GM12891 (cell line): ENCODE data around the gene GALNT7.

Source experiments
- DNase-seq: peaks from one replicate; pipeline ENCODE4 v3.0.0; 2011; ENCODE audit warnings: low spot score; ENCODE audit not compliant: insufficient read length
- FAIRE-seq: peaks from 2 replicates; lab custom pipeline; 2011; peaks lifted over from hg19 to GRCh38; lab: Jason Lieb, UNC
- PAX5 ChIP-seq: IDR thresholded peaks from 2 replicates; pipeline ENCODE4 v1.6.1; 2011; ENCODE audit warnings: low read length, moderate library complexity, mild to moderate bottlenecking; ENCODE audit not compliant: insufficient read depth, severe bottlenecking
- POLR2A ChIP-seq: IDR thresholded peaks from 2 replicates; pipeline ENCODE4 v1.6.1; 2011; ENCODE audit warnings: low read depth, low read length, control low read depth
- POLR2AphosphoS5 ChIP-seq: IDR thresholded peaks from 2 replicates; pipeline ENCODE4 v1.6.1; 2011; ENCODE audit warnings: low read depth, low read length, control low read depth
- POU2F2 ChIP-seq: IDR thresholded peaks from 2 replicates; pipeline ENCODE4 v1.6.1; 2011; ENCODE audit warnings: low read depth, mild to moderate bottlenecking, control low read depth, low read length, moderate library complexity
- SPI1 ChIP-seq: IDR thresholded peaks from 2 replicates; pipeline ENCODE4 v1.6.1; 2011; ENCODE audit warnings: low read depth, low read length, control low read depth
- TAF1 ChIP-seq: IDR thresholded peaks from 2 replicates; pipeline ENCODE4 v1.6.1; 2011; ENCODE audit warnings: low read depth, low read length, control low read depth

Gene GALNT7

GRCh38 chr4:173134426-173134825 lies 34.2 kb upstream of the GALNT7 start:
- FAIRE-seq (no peak), DNase-seq (no peak)
- no peak for TF ChIP-seq POLR2AphosphoS5
- TF ChIP-seq PAX5: no peak
- no peak for TF ChIP-seq SPI1
- TF ChIP-seq TAF1: no peak
- TF ChIP-seq POU2F2: no peak
- no peak for TF ChIP-seq POLR2A

- TF ChIP-seq SPI1 (no peak), PAX5 (no peak), POLR2A (no peak), POU2F2 (no peak), POLR2AphosphoS5 (no peak)
- no peak for FAIRE-seq
- no peak for DNase-seq
Measured at GRCh38 chr4:173135241-173135847, 33.3 kb upstream of the GALNT7 start.

DNA sequence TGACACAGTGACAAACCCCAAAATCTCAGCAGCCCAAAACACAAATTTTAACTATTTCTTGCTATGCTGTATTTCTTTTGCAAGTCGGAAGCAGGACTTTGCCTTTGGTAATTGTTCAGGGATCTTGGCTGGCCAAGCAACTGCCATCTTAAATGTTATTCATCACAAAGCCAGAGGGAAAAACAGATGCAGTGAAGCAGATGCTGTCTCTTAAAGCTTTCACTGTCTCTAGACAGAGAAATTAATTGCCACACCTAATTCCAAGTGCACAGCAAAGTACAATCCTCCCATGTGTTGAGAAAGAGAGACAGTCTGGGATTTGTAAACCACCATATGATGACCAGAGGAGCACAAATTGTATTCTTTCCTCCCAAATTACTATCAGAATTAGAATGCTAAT lies 30.0 kb upstream of the GALNT7 start:
- peak; percentile 20 for FAIRE-seq
- TF ChIP-seq TAF1 (no peak), POLR2A (no peak), POLR2AphosphoS5 (no peak), PAX5 (no peak), SPI1 (no peak), POU2F2 (no peak)
- DNase-seq: no peak

DNA sequence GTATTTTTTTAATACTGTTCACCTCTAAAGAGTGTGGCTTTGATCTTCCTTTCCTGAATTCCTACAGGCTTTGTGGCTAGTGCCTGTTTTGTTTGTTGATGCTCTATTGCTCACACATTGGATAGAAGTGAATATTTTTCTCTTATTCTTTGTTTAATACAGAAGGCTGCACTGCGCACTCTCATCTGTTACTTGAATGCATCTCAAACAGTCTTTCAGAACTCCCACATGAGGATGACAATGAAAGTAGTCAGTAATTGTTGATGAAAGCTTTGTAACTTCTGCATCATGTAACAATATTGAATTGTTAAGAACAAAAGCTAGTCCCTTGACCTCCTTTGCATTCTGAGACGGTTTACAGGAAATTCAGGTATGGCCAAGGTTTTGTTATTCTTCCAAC lies 29.1 kb upstream of the GALNT7 start:
- no peak for TF ChIP-seq POLR2AphosphoS5
- TF ChIP-seq POLR2A: no peak
- no peak for TF ChIP-seq TAF1
- no peak for TF ChIP-seq POU2F2
- no peak for TF ChIP-seq PAX5
- no peak for TF ChIP-seq SPI1
- FAIRE-seq: no peak
- DNase-seq: no peak

- FAIRE-seq: peak; percentile 52
- TF ChIP-seq PAX5: no peak
- no peak for TF ChIP-seq POLR2AphosphoS5
- TF ChIP-seq POU2F2: no peak
- TF ChIP-seq POLR2A: no peak
- TF ChIP-seq TAF1: no peak
- no peak for TF ChIP-seq SPI1
- DNase-seq: no peak
Measured at GRCh38 chr4:173145131-173145530, 23.5 kb upstream of the GALNT7 start.

GRCh38 chr4:173146456-173146855 lies 22.2 kb upstream of the GALNT7 start:
- FAIRE-seq (no peak), DNase-seq (no peak)
- TF ChIP-seq PAX5 (no peak), POLR2A (no peak), POLR2AphosphoS5 (no peak)

DNA sequence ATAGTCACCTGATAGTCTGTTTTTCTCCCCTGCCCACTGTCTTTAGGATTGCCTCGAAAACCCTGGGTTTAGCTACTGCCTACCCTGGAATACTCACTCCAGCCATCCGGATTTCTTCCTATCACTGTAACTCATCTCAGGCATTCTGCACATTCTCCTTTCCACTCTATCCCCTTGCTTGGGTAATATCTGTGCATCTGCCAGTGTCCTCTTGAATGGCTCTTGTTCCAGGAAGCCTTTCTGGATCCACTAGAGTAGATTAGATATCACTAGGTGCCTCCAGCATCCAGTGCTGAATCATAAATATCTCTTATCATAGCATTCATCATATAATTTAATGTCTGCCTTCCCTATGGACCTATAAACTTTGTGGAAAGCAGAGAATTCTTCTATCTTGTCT lies 17.1 kb upstream of the GALNT7 start:
- DNase-seq: no peak
- no peak for FAIRE-seq
- TF ChIP-seq POLR2AphosphoS5 (no peak), PAX5 (no peak), SPI1 (no peak), TAF1 (no peak), POU2F2 (no peak), POLR2A (no peak)

DNA sequence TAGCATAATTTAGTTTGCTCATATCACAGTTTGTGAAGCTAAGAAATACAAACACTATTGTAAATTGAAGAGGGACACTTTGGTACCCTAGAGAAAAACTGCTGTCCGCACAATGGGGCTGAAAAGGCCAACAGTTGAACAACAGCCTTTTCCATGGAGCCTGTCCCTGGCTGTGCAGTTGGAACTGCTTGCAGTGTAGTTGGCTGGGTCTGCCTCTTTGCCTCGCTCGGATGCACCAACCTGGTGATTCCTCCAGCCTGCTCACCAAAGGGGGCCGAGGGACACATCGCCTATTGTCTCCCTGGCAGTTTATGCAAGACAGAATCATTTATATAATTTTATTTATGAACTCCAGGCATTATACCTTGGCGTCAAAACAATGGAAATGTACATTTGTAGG lies 16.5 kb upstream of the GALNT7 start:
- no peak for TF ChIP-seq POU2F2
- DNase-seq: no peak
- FAIRE-seq: no peak

- no peak for FAIRE-seq
- no peak for DNase-seq
- TF ChIP-seq POU2F2 (no peak), POLR2AphosphoS5 (no peak), TAF1 (no peak), POLR2A (no peak), SPI1 (no peak), PAX5 (no peak)
Measured at GRCh38 chr4:173153445-173153844, 15.2 kb upstream of the GALNT7 start.

DNA sequence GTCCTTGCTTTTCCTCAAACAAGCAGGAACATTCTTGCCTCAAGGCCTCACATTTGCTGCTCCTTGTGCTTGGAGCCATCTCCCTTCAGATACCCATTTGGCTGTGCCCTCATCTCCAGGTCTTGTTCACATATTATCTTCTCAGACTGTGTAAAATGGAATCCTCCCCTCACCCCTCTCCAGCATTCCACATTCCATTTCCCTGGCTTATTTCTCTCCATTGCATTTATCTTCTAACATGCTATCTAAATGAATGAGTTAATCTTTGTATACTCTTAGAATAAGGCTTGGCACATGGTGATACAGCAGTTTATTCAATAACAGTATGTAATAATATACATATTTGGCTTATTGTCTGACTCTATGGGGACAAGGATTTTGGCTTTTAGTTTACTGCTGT lies 8.8 kb upstream of the GALNT7 start:
- FAIRE-seq (peak; percentile 65), DNase-seq (no peak)
- no peak for TF ChIP-seq POU2F2
- no peak for TF ChIP-seq PAX5
- TF ChIP-seq POLR2AphosphoS5: no peak
- TF ChIP-seq SPI1: no peak
- no peak for TF ChIP-seq POLR2A
- TF ChIP-seq TAF1: no peak
